PC-9 (cell line): Measurements from ENCODE around the gene ZNF346. TPM values are rescaled to one million over a fixed set of nuclear protein-coding genes. Genes with fewer than 3 reads are reported as not detected.

Source experiments
- BruUV-seq: library from RNA; stranded (reverse); fragments of 400-500 nt; replicated peaks from 2 replicates; lab custom pipeline; 2021; lab: Mats Ljungman, UMichigan
- CTCF ChIA-PET: fragments of 300-600 bp; sonication (Branson Sonifier 250); formaldehyde crosslinking; loops from one replicate; lab custom pipeline; 2022; ENCODE audit warnings: antibody characterized with exemption; lab: Charles Lee
- POLR2A ChIA-PET: fragments of 300-600 bp; sonication (Branson Sonifier 250); formaldehyde crosslinking; loops from one replicate; lab custom pipeline; 2022; ENCODE audit warnings: antibody characterized with exemption; ENCODE audit not compliant: unreplicated experiment; lab: Charles Lee
- DNase-seq, 2 experiments: peaks; one replicate each; pipeline versions ENCODE4 v3.0.0 to v3.0.0-alpha.2; 2015 to 2022; ENCODE audit warnings: mixed read lengths in 1 of 2
- H2AFZ ChIP-seq: fragments of 200-600 bp; sonication (generic); 2 replicates; pipeline ENCODE4 v1.8.1; 2017; ENCODE audit warnings: antibody characterized with exemption
- H3F3A ChIP-seq: fragments of 200-600 bp; sonication (generic); 2 replicates; pipeline ENCODE4 v1.8.1; 2017; ENCODE audit warnings: antibody characterized with exemption, mild to moderate bottlenecking, low read depth; ENCODE audit not compliant: insufficient read depth
- H3K27ac ChIP-seq: fragments of 200-600 bp; sonication (generic); 2 replicates; pipeline ENCODE4 v1.6.1; 2016; ENCODE audit warnings: mixed run types
- H3K27me3 ChIP-seq: fragments of 200-600 bp; sonication (generic); 2 replicates; pipeline ENCODE4 v1.6.1; 2016; ENCODE audit warnings: low read depth, mixed run types; ENCODE audit not compliant: insufficient read depth
- H3K36me3 ChIP-seq: fragments of 200-600 bp; sonication (generic); 2 replicates; pipeline ENCODE4 v1.6.1; 2016; ENCODE audit warnings: low read depth, mixed run types
- H3K4me1 ChIP-seq: fragments of 200-600 bp; sonication (generic); replicated peaks from 2 replicates; pipeline ENCODE4 v1.6.1; 2016; ENCODE audit warnings: mixed run types; ENCODE audit not compliant: insufficient read depth
- H3K4me2 ChIP-seq: fragments of 200-600 bp; sonication (generic); 2 replicates; pipeline ENCODE4 v1.6.1; 2017; ENCODE audit warnings: mixed run types
- H3K4me3 ChIP-seq: fragments of 200-600 bp; sonication (generic); 2 replicates; pipeline ENCODE4 v1.6.1; 2016; ENCODE audit warnings: mixed run types
- H3K79me2 ChIP-seq: fragments of 200-600 bp; sonication (generic); 2 replicates; pipeline ENCODE4 v1.6.1; 2017; ENCODE audit warnings: low read depth, mixed run types
- H3K9me2 ChIP-seq: fragments of 200-600 bp; sonication (generic); 2 replicates; pipeline ENCODE4 v1.8.1; 2017; ENCODE audit warnings: mild to moderate bottlenecking; ENCODE audit not compliant: insufficient read depth
- H3K9me3 ChIP-seq: fragments of 200-600 bp; sonication (generic); 2 replicates; pipeline ENCODE4 v1.8.1; 2016; ENCODE audit warnings: low read depth; ENCODE audit not compliant: insufficient read depth
- H4K20me1 ChIP-seq: fragments of 200-600 bp; sonication (generic); 2 replicates; pipeline ENCODE4 v1.8.1; 2017; ENCODE audit not compliant: insufficient read depth
- EZH2 ChIP-seq: fragments of 200-600 bp; sonication (generic); IDR thresholded peaks from 2 replicates; pipeline ENCODE4 v1.8.0; 2017; ENCODE audit warnings: antibody characterized with exemption, low read depth
- intact Hi-C: fragments of 100-400 bp; cut with micrococcal nuclease; formaldehyde crosslinking; loops from one replicate; pipeline ENCODE4 v1.10.0; 2022; ENCODE audit not compliant: unreplicated experiment
- total RNA-seq: library from RNA; stranded (reverse); gene quantifications from 2 replicates; pipeline ENCODE4 v1.2.3, GENCODE V29; 2021
- TF ChIP-seq, protein P1 (sequence below): fragments of 200-600 bp; sonication (generic); conservative IDR thresholded peaks from 2 replicates; pipeline ENCODE4 v1.6.1; 2017; ENCODE audit warnings: mixed run types, antibody characterized with exemption, mild to moderate bottlenecking, moderate library complexity

ZNF346 gene
- total RNA-seq, 1 experiment from 2014 or later: 23.8 TPM

DNA sequence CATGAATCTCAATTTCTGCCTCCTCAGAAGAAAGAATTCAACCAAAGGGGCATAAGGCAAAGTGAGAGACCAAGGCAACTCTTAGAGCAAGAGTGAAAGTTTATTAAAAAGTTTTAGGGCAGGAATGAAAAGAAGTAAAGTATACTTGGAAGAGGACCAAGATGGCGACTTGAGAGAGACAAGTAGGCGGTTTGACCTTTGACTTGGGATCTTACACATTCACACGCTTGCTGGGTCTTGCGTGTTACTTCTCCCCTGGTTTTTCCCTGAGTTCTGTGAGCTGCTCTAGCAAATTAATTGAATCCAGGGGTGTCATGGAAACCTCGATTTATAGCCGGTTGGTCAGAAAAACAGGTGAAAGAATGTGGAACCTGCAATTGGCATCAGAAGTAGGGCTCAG is 7.0 kb downstream of the ZNF346 start:
- intact Hi-C loops: no loop called here
- ChIA-PET CTCF (no interaction called here), POLR2A (no interaction called here)

DNA sequence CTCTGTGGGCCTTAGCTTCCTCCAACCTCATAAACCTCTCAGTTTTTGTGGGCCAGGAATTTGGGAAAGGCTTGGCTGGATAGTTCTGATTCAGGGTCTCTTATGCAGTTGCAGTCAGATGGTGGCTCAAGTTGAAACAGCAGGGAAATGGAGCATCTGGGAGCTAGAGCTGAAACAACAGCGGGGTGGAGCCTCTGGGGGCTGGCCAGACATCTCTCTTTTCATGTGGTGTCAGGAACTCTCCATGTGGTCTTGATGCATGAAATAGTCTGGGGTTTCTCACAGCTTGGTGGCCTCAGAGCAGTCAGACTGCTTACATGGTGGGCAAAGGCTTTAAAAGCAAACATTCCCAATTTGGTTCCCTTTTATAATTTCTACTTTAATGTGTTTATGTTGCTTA is 13.5 kb downstream of the ZNF346 start:
- CTCF ChIA-PET: no interaction called here
- Histone ChIP-seq H3K36me3 (no peaks in the 10 kb centered on the region), H3K79me2 (peaks cover 7% of the 10 kb centered on the region; the same call in 1 of the 2 replicates), H3K4me3 (no peak overlapping the region), H3F3A (no peaks in the 10 kb centered on the region), H3K9me3 (no peaks in the 10 kb centered on the region), H2AFZ (no peak overlapping the region), H3K4me2 (no peak overlapping the region), H3K27ac (no peak overlapping the region), H3K27me3 (no peaks in the 10 kb centered on the region), H3K9me2 (no peaks in the 10 kb centered on the region), H3K4me1 (no peaks in the 10 kb centered on the region), H4K20me1 (0 out of 2 replicates have a peak, but pooled peaks cover 3% of the 10 kb centered on the region)
- POLR2A ChIA-PET: interaction anchor here (0.7 kb wide), 1 partner anchor 1030 kb away, joined by 12 read pairs; no protein-coding TSS in a partner anchor
- DNase-seq: no peak
- intact Hi-C loops: no loop called here
- no TSS peak for BruUV-seq
- no peak for TF ChIP-seq EZH2

More for the DNA sequence above, 7.0 kb downstream of the ZNF346 start:
- TF ChIP-seq EZH2: no peak
- TF ChIP-seq, protein P1, sequence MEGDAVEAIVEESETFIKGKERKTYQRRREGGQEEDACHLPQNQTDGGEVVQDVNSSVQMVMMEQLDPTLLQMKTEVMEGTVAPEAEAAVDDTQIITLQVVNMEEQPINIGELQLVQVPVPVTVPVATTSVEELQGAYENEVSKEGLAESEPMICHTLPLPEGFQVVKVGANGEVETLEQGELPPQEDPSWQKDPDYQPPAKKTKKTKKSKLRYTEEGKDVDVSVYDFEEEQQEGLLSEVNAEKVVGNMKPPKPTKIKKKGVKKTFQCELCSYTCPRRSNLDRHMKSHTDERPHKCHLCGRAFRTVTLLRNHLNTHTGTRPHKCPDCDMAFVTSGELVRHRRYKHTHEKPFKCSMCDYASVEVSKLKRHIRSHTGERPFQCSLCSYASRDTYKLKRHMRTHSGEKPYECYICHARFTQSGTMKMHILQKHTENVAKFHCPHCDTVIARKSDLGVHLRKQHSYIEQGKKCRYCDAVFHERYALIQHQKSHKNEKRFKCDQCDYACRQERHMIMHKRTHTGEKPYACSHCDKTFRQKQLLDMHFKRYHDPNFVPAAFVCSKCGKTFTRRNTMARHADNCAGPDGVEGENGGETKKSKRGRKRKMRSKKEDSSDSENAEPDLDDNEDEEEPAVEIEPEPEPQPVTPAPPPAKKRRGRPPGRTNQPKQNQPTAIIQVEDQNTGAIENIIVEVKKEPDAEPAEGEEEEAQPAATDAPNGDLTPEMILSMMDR: no peak
- Histone ChIP-seq H2AFZ (no peak overlapping the region), H3K27ac (no peak overlapping the region), H4K20me1 (peaks cover 5% of the 10 kb centered on the region; the same call in 1 of the 2 replicates), H3K9me3 (no peaks in the 10 kb centered on the region), H3K36me3 (0 out of 2 replicates have a peak, but pooled peaks cover 3% of the 10 kb centered on the region), H3K9me2 (no peaks in the 10 kb centered on the region), H3K27me3 (no peaks in the 10 kb centered on the region), H3K4me3 (no peak overlapping the region), H3F3A (0 out of 2 replicates have a peak, but pooled peaks cover 4% of the 10 kb centered on the region), H3K4me1 (no peaks in the 10 kb centered on the region), H3K79me2 (peaks cover 11% of the 10 kb centered on the region), H3K4me2 (no peak overlapping the region)
- no TSS peak for BruUV-seq
- DNase-seq: no peak

DNA sequence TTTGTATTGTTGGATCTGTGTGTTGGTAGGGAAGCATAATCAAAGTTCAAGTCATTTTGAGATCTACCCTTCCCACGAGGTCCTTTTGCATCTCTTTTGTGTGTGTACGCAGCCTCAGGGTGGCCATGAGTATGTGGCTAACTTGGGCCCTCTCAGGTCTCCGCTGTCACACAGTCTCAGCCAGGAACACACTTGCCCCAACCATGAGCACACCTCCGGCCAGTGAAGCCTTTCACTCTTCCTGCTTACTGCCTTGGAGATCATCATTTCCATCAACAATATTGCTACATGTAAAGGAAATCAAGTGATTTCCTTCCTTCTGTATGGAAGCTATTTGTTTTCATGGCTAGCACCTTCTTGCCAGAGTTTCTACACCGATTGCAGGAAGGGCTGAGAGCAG is 13.9 kb downstream of the ZNF346 start:
- 0 out of 2 replicates have a peak, but pooled peaks cover 7% of the 10 kb centered on the region for H3K79me2 ChIP-seq
- ChIA-PET POLR2A (interaction anchor here (0.7 kb wide), 1 partner anchor 1031 kb away, joined by 12 read pairs; no protein-coding TSS in a partner anchor), CTCF (no interaction called here)

More for the DNA sequence above, 13.9 kb downstream of the ZNF346 start:
- no peaks in the 10 kb centered on the region for H3F3A ChIP-seq
- no peaks in the 10 kb centered on the region for H3K9me3 ChIP-seq
- H4K20me1 ChIP-seq: 0 out of 2 replicates have a peak, but pooled peaks cover 3% of the 10 kb centered on the region
- H3K4me3 ChIP-seq: no peak overlapping the region
- no TSS peak for BruUV-seq
- no peaks in the 10 kb centered on the region for H3K36me3 ChIP-seq
- no peak for DNase-seq
- intact Hi-C loops: no loop called here
- no peak overlapping the region for H3K27ac ChIP-seq
- no peak overlapping the region for H3K4me2 ChIP-seq
- no peak for TF ChIP-seq EZH2
- TF ChIP-seq, protein P1: no peak
- H3K9me2 ChIP-seq: no peaks in the 10 kb centered on the region
- H3K4me1 ChIP-seq: no peaks in the 10 kb centered on the region
- H2AFZ ChIP-seq: no peak overlapping the region
- H3K27me3 ChIP-seq: no peaks in the 10 kb centered on the region
